Liver (tissue), 9 donors: ENCODE data around the gene IKBKE. TPM values are rescaled to one million over a fixed set of nuclear protein-coding genes. Genes with fewer than 3 reads are reported as not detected.
A peak's percentile ranks its signal among the peaks of the same experiment; 100 is the strongest.

ENCODE experiments used
- DNase-seq: peaks from one replicate; pipeline ENCODE4 v3.0.0-alpha.2; 2017; ENCODE audit warnings: low spot score
- H3K27ac ChIP-seq, 2 donors: one replicate each; pipeline ENCODE4 v1.7.0; 2013; ENCODE audit warnings: inconsistent platforms in 2 of 2, low read length in 2 of 2, control low read depth in 1 of 2, low read depth in 1 of 2, mild to moderate bottlenecking in 1 of 2
- H3K27me3 ChIP-seq, 4 donors: one replicate each; pipeline versions ENCODE4 v1.6.1 to v1.7.0; 2013; ENCODE audit warnings: low read length in 3 of 4, inconsistent platforms in 1 of 4, mild to moderate bottlenecking in 1 of 4, moderate library complexity in 1 of 4; ENCODE audit not compliant: control insufficient read depth in 4 of 4, insufficient read depth in 4 of 4
- H3K36me3 ChIP-seq, 4 donors: one replicate each; pipeline versions ENCODE4 v1.6.1 to v1.7.0; 2013; ENCODE audit warnings: low read length in 3 of 4, mild to moderate bottlenecking in 3 of 4, low read depth in 1 of 4, moderate library complexity in 1 of 4; ENCODE audit not compliant: control insufficient read depth in 4 of 4, insufficient read depth in 3 of 4
- H3K4me1 ChIP-seq, 4 donors: one replicate each; pipeline versions ENCODE4 v1.6.1 to v1.7.0; 2013; ENCODE audit warnings: low read length in 3 of 4, mild to moderate bottlenecking in 3 of 4, moderate library complexity in 1 of 4; ENCODE audit not compliant: control insufficient read depth in 4 of 4, insufficient read depth in 4 of 4
- H3K4me3 ChIP-seq, 3 donors: one replicate each; pipeline versions ENCODE4 v1.6.1 to v1.7.0; 2013; ENCODE audit warnings: low read length in 3 of 3, control low read depth in 1 of 3, low read depth in 1 of 3, mild to moderate bottlenecking in 1 of 3
- H3K9ac ChIP-seq, 2 donors: one replicate each; pipeline ENCODE4 v1.7.0; 2013; ENCODE audit warnings: low read length in 2 of 2, mild to moderate bottlenecking in 2 of 2, moderate library complexity in 2 of 2, control low read depth in 1 of 2, low read depth in 1 of 2
- H3K9me3 ChIP-seq, 4 donors: one replicate each; pipeline versions ENCODE4 v1.6.1 to v1.7.0; 2013; ENCODE audit warnings: low read length in 3 of 4; ENCODE audit not compliant: control insufficient read depth in 4 of 4
- EGR1 ChIP-seq, 2 donors: IDR thresholded peaks; 2 replicates each; pipeline ENCODE4 v1.6.1; 2016 to 2018; ENCODE audit warnings: antibody characterized with exemption in 2 of 2, low read depth in 2 of 2
- FOXA1 ChIP-seq: IDR thresholded peaks from 2 replicates; pipeline ENCODE4 v1.6.1; 2016; ENCODE audit warnings: antibody characterized with exemption
- FOXA2 ChIP-seq: IDR thresholded peaks from 2 replicates; pipeline ENCODE4 v1.6.1; 2016; ENCODE audit warnings: antibody characterized with exemption
- GABPA ChIP-seq, 2 donors: IDR thresholded peaks in 1 of 2; conservative IDR thresholded peaks in 1 of 2; 2 replicates each; pipeline ENCODE4 v1.6.1; 2016; ENCODE audit warnings: antibody characterized with exemption in 2 of 2, mild to moderate bottlenecking in 1 of 2, moderate library complexity in 1 of 2
- HNF4A ChIP-seq, 2 donors: conservative IDR thresholded peaks; 2 replicates each; pipeline ENCODE4 v1.6.1; 2016; ENCODE audit warnings: antibody characterized with exemption in 2 of 2, mild to moderate bottlenecking in 2 of 2
- HNF4G ChIP-seq: IDR thresholded peaks from 2 replicates; pipeline ENCODE4 v1.6.1; 2016; ENCODE audit warnings: antibody characterized with exemption
- JUND ChIP-seq, 2 donors: IDR thresholded peaks; 2 replicates each; pipeline ENCODE4 v1.6.1; 2016; ENCODE audit warnings: antibody characterized with exemption in 2 of 2
- NR2F2 ChIP-seq: IDR thresholded peaks from 2 replicates; pipeline ENCODE4 v1.6.1; 2016; ENCODE audit warnings: antibody characterized with exemption
- RAD21 ChIP-seq, 2 donors: IDR thresholded peaks; 2 replicates each; pipeline ENCODE4 v1.6.1; 2016; ENCODE audit warnings: antibody characterized with exemption in 2 of 2, mild to moderate bottlenecking in 2 of 2
- RXRA ChIP-seq, 2 donors: IDR thresholded peaks; 2 replicates each; pipeline ENCODE4 v1.6.1; 2017 to 2018; ENCODE audit warnings: antibody characterized with exemption in 2 of 2, mild to moderate bottlenecking in 1 of 2
- SP1 ChIP-seq: IDR thresholded peaks from 2 replicates; pipeline ENCODE4 v1.6.1; 2018; ENCODE audit warnings: antibody characterized with exemption, mild to moderate bottlenecking
- TAF1 ChIP-seq: conservative IDR thresholded peaks from 2 replicates; pipeline ENCODE4 v1.6.1; 2016; ENCODE audit warnings: antibody characterized with exemption, mild to moderate bottlenecking
- YY1 ChIP-seq: IDR thresholded peaks from 2 replicates; pipeline ENCODE4 v1.6.1; 2016; ENCODE audit warnings: antibody characterized with exemption, mild to moderate bottlenecking
- WGBS: extraction: QIAGEN DNeasy Blood & Tissue Kit; methylation state at CpG from one replicate; pipeline ENCODE4 v1.1.7; 2013; 5-methylcytosine and 5-hydroxymethylcytosine counted together
- polyA plus RNA-seq, 2 donors: library from polyadenylated mRNA; stranded (reverse) in 1 of 2; unstranded in 1 of 2; fragments of 200-250 nt in 1 of 2; fragments of >200 nt in 1 of 2; fragmentation: Nextera tagmentation in 1 of 2; extraction: Ambion mirVana in 1 of 2; gene quantifications; one replicate each; pipeline versions ENCODE4 v1.2.1 to v1.2.3, GENCODE V29; 2013 to 2015
- total RNA-seq, 2 donors: library from RNA; depleted of rRNA; stranded (reverse); fragments of >200 nt; gene quantifications; one replicate each; pipeline ENCODE4 v1.2.3, GENCODE V29; 2014
- TF ChIP-seq, protein P1 (sequence below): IDR thresholded peaks from 2 replicates; pipeline ENCODE4 v1.6.1; 2016; ENCODE audit warnings: antibody characterized with exemption
- TF ChIP-seq, protein P2 (sequence below): IDR thresholded peaks from 2 replicates; pipeline ENCODE4 v1.6.1; 2016; ENCODE audit warnings: antibody characterized with exemption
- TF ChIP-seq, protein P3 (sequence below): IDR thresholded peaks from 2 replicates; pipeline ENCODE4 v1.6.1; 2016; ENCODE audit warnings: antibody characterized with exemption, mild to moderate bottlenecking
- TF ChIP-seq, protein P4 (sequence below): IDR thresholded peaks from 2 replicates; pipeline ENCODE4 v1.6.1; 2016; ENCODE audit warnings: antibody characterized with exemption
- TF ChIP-seq, protein P5 (sequence below): fragments of 150-350 bp; IDR thresholded peaks from 2 replicates; pipeline ENCODE4 v1.5.1; 2017; ENCODE audit warnings: improper control_type of control experiment, low read depth, low read length; ENCODE audit not compliant: missing input control
- donor health status: healthy.
- donor health status: healthy.
- donor health status: healthy.
- donor health status: healthy.
- donor health status: healthy.

IKBKE gene
- total and polyA plus RNA-seq, 4 donors, result 0.81 to 3.9 (median 1.5) TPM

DNA sequence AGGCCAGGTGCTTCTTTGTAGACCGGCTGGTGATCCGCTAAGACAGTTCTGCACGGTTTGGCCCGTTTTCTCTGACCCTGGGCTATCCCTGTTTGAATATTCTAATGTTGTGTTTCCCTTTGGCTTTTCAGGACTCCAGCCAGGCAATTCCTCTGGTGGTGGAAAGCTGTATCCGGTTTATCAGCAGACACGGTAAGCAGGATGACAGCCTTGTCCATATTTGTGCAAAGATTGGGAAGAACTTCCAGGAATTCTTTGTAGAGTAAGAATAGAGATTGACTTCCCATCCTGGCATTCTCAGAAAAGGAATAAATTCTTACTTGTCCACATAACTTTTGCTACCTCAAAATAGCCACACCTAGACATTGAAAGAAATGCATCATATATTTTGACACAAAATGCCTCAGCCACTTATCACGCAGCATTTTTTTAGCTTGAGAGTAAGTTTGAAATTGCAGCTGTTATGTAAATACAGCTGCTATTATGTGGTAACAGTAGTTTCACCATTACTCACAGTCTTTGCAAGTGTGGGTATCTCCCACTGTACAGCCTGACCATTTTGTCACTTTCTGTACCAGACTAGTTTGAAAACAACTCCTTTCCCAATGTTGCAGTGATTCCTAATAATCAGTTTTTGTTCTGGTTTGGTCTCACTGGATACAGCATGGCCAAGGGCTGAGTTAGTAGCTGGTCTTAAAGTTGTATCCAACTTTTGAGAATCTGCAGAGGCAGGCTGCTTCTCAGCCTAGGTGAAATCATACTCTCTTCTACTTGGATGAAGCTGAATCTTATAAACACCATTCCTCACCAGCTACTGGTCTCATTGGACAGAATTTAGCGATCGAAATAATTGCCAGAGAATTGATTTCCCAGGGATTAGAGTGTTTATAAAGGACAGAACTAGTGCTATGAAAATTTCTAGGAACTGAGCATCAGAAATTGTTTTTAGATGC is 40.0 kb upstream of the IKBKE start:
- Histone ChIP-seq H3K27me3 (no peaks in the 10 kb centered on the region), H3K4me3 (no peak overlapping the region), H3K27ac (no peak overlapping the region), H3K9ac (no peak overlapping the region), H3K9me3 (no peaks in the 10 kb centered on the region), H3K36me3 (peaks cover 0 to 12% (median 5%) of the 10 kb centered on the region in 4 donors), H3K4me1 (peaks cover 0 to 2% (median 0%) of the 10 kb centered on the region in 4 donors)
- no peak for TF ChIP-seq HNF4A (conservative IDR thresholded peaks at IDR 0.05)
- TF ChIP-seq, protein P1, sequence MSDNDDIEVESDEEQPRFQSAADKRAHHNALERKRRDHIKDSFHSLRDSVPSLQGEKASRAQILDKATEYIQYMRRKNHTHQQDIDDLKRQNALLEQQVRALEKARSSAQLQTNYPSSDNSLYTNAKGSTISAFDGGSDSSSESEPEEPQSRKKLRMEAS, result peak; percentile 22
- TF ChIP-seq HNF4G, result no peak
- TF ChIP-seq JUND (IDR thresholded peaks at IDR 0.05), result no peak
- no peak for TF ChIP-seq EGR1 (IDR thresholded peaks at IDR 0.05; ENCODE audit: low read depth in 2 of 2)
- TF ChIP-seq, protein P2, sequence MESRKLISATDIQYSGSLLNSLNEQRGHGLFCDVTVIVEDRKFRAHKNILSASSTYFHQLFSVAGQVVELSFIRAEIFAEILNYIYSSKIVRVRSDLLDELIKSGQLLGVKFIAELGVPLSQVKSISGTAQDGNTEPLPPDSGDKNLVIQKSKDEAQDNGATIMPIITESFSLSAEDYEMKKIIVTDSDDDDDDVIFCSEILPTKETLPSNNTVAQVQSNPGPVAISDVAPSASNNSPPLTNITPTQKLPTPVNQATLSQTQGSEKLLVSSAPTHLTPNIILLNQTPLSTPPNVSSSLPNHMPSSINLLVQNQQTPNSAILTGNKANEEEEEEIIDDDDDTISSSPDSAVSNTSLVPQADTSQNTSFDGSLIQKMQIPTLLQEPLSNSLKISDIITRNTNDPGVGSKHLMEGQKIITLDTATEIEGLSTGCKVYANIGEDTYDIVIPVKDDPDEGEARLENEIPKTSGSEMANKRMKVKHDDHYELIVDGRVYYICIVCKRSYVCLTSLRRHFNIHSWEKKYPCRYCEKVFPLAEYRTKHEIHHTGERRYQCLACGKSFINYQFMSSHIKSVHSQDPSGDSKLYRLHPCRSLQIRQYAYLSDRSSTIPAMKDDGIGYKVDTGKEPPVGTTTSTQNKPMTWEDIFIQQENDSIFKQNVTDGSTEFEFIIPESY, result no peak
- TF ChIP-seq FOXA1, result no peak
- no peak for TF ChIP-seq GABPA (IDR thresholded peaks at IDR 0.05 in 1 of 2, conservative IDR thresholded peaks at IDR 0.05 in 1 of 2)
- TF ChIP-seq, protein P3, sequence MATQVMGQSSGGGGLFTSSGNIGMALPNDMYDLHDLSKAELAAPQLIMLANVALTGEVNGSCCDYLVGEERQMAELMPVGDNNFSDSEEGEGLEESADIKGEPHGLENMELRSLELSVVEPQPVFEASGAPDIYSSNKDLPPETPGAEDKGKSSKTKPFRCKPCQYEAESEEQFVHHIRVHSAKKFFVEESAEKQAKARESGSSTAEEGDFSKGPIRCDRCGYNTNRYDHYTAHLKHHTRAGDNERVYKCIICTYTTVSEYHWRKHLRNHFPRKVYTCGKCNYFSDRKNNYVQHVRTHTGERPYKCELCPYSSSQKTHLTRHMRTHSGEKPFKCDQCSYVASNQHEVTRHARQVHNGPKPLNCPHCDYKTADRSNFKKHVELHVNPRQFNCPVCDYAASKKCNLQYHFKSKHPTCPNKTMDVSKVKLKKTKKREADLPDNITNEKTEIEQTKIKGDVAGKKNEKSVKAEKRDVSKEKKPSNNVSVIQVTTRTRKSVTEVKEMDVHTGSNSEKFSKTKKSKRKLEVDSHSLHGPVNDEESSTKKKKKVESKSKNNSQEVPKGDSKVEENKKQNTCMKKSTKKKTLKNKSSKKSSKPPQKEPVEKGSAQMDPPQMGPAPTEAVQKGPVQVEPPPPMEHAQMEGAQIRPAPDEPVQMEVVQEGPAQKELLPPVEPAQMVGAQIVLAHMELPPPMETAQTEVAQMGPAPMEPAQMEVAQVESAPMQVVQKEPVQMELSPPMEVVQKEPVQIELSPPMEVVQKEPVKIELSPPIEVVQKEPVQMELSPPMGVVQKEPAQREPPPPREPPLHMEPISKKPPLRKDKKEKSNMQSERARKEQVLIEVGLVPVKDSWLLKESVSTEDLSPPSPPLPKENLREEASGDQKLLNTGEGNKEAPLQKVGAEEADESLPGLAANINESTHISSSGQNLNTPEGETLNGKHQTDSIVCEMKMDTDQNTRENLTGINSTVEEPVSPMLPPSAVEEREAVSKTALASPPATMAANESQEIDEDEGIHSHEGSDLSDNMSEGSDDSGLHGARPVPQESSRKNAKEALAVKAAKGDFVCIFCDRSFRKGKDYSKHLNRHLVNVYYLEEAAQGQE, result peak; percentile 75
- no peak for TF ChIP-seq TAF1
- TF ChIP-seq, protein P4, sequence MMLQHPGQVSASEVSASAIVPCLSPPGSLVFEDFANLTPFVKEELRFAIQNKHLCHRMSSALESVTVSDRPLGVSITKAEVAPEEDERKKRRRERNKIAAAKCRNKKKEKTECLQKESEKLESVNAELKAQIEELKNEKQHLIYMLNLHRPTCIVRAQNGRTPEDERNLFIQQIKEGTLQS, result no peak
- TF ChIP-seq YY1, result no peak
- TF ChIP-seq, protein P5, sequence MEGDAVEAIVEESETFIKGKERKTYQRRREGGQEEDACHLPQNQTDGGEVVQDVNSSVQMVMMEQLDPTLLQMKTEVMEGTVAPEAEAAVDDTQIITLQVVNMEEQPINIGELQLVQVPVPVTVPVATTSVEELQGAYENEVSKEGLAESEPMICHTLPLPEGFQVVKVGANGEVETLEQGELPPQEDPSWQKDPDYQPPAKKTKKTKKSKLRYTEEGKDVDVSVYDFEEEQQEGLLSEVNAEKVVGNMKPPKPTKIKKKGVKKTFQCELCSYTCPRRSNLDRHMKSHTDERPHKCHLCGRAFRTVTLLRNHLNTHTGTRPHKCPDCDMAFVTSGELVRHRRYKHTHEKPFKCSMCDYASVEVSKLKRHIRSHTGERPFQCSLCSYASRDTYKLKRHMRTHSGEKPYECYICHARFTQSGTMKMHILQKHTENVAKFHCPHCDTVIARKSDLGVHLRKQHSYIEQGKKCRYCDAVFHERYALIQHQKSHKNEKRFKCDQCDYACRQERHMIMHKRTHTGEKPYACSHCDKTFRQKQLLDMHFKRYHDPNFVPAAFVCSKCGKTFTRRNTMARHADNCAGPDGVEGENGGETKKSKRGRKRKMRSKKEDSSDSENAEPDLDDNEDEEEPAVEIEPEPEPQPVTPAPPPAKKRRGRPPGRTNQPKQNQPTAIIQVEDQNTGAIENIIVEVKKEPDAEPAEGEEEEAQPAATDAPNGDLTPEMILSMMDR, result peak; percentile 33
- TF ChIP-seq SP1, result no peak
- peak; percentile 46 for TF ChIP-seq NR2F2
- peak in 1 of 2 donors; percentile 12 for TF ChIP-seq RXRA (IDR thresholded peaks at IDR 0.05)
- TF ChIP-seq RAD21 (IDR thresholded peaks at IDR 0.05), result peak; percentile 49 to 65
- no peak for TF ChIP-seq FOXA2
- 68% methylated on average over 9 of the region's 9 CpGs for WGBS
- no peak for DNase-seq
